Thyroid gland (tissue), 4 donors: ENCODE measurements around the gene KAT7.

ENCODE experiments used
- CTCF ChIP-seq, 6 experiments: fragments of 200-600 bp in 3 of 6; fragments of 450-650 bp in 3 of 6; sonication (generic) in 3 of 6; IDR thresholded peaks; one replicate each; pipeline ENCODE4 v1.5.1; 2016 to 2019; ENCODE audit warnings: antibody characterized with exemption in 6 of 6, mild to moderate bottlenecking in 2 of 6, inconsistent platforms in 1 of 6, moderate library complexity in 1 of 6
- POLR2A ChIP-seq, 2 donors: fragments of 450-650 bp; IDR thresholded peaks; one replicate each; pipeline ENCODE4 v1.6.1; 2017; ENCODE audit warnings: antibody characterized with exemption in 2 of 2, mild to moderate bottlenecking in 2 of 2, moderate library complexity in 1 of 2

GRCh38 chr17:49756323-49757150, 31.9 kb upstream of the KAT7 start:
- no peak for TF ChIP-seq CTCF (IDR thresholded peaks at IDR 0.05)
- TF ChIP-seq POLR2A (IDR thresholded peaks at IDR 0.05) = no peak
